ENCODE measurements around the gene RBM3.

- TF ChIP-seq CTCF (IDR thresholded peaks at IDR 0.05): no peak
- no peak for TF ChIP-seq REST (IDR thresholded peaks at IDR 0.05; ENCODE audit: insufficient read depth in 1 of 2, low read depth in 2 of 2, low read length in 1 of 2)
Measured at GRCh38 chrX:48611703-48612102, 37.4 kb downstream of the RBM3 start.
